HepG2 (cell line): ENCODE measurements around the gene SCN7A.

Experiments used
- ATF7 ChIP-seq, 2 experiments: fragments of 450-650 bp in 1 of 2; sonication (generic) in 1 of 2; formaldehyde crosslinking in 1 of 2; IDR thresholded peaks; 2 replicates each; pipeline versions ENCODE4 v1.4.0 to v1.6.1; 2016 to 2020; ENCODE audit warnings: antibody characterized with exemption in 1 of 2, mild to moderate bottlenecking in 1 of 2, missing genetic modification reagents in 1 of 2
- HOMEZ ChIP-seq: IDR thresholded peaks from 2 replicates; pipeline ENCODE4 v1.6.1; 2016; ENCODE audit warnings: low read depth
- MAZ ChIP-seq, 2 experiments: sonication (generic) in 1 of 2; formaldehyde crosslinking in 1 of 2; IDR thresholded peaks; 2 replicates each; pipeline versions ENCODE4 v1.5.0 to v1.6.1; 2012 to 2020; ENCODE audit warnings: low read depth in 2 of 2, mild to moderate bottlenecking in 2 of 2, borderline replicate concordance in 1 of 2, improper control_type of control experiment in 1 of 2, low read length in 1 of 2, missing genetic modification reagents in 1 of 2, moderate library complexity in 1 of 2
- POLR2G ChIP-seq: fragments of 200-400 bp; formaldehyde crosslinking; IDR thresholded peaks from 2 replicates; pipeline ENCODE4 v1.6.1; 2018; ENCODE audit warnings: mild to moderate bottlenecking, low read depth, low read length, moderate library complexity
- RFX5 ChIP-seq: IDR thresholded peaks from 2 replicates; pipeline ENCODE4 v1.6.1; 2011; ENCODE audit warnings: low read depth, low read length, improper control_type of control experiment
- SRY ChIP-seq: sonication (generic); formaldehyde crosslinking; IDR thresholded peaks from 2 replicates; pipeline ENCODE4 v1.8.0; 2022; ENCODE audit warnings: mild to moderate bottlenecking, missing genetic modification reagents
- ZBTB43 ChIP-seq: sonication (generic); formaldehyde crosslinking; conservative IDR thresholded peaks from 2 replicates; pipeline ENCODE4 v1.4.0; 2020; ENCODE audit warnings: missing genetic modification reagents
- ZNF274 ChIP-seq: sonication (generic); formaldehyde crosslinking; IDR thresholded peaks from 2 replicates; pipeline ENCODE4 v1.5.1; 2020; ENCODE audit warnings: mild to moderate bottlenecking, missing genetic modification reagents
- ZNF333 ChIP-seq: sonication (generic); formaldehyde crosslinking; IDR thresholded peaks from 2 replicates; pipeline ENCODE4 v1.4.0; 2020; ENCODE audit warnings: mild to moderate bottlenecking, missing genetic modification reagents, borderline replicate concordance
- ZNF546 ChIP-seq: sonication (generic); formaldehyde crosslinking; conservative IDR thresholded peaks from 2 replicates; pipeline ENCODE4 v1.8.1; 2023; ENCODE audit warnings: mild to moderate bottlenecking, missing genetic modification reagents
- ZSCAN9 ChIP-seq: IDR thresholded peaks from 2 replicates; pipeline ENCODE4 v1.6.1; 2016; ENCODE audit warnings: borderline replicate concordance
- TF ChIP-seq, protein P1 (sequence below): sonication (generic); formaldehyde crosslinking; IDR thresholded peaks from 2 replicates; pipeline ENCODE4 v1.4.0; 2020; ENCODE audit warnings: mild to moderate bottlenecking, low read depth, missing genetic modification reagents

- TF ChIP-seq ZNF274 (CRISPR knock-in tag) (no peak), ZNF333 (CRISPR knock-in tag) (no peak), POLR2G (no peak), MAZ (IDR thresholded peaks at IDR 0.05; ENCODE audit: borderline replicate concordance, low read depth, low read length) (no peak), MAZ (CRISPR knock-in tag; IDR thresholded peaks at IDR 0.05; ENCODE audit: low read depth) (no peak), RFX5 (no peak), ZBTB43 (no peak), ZSCAN9 (CRISPR knock-in tag) (no peak), ZNF546 (no peak), SRY (no peak), ATF7 (IDR thresholded peaks at IDR 0.05) (no peak), ATF7 (CRISPR knock-in tag; IDR thresholded peaks at IDR 0.05) (no peak), HOMEZ (CRISPR knock-in tag) (0 out of 2 replicates have a peak, but pooled peaks have one; percentile 47)
- TF ChIP-seq, protein P1, sequence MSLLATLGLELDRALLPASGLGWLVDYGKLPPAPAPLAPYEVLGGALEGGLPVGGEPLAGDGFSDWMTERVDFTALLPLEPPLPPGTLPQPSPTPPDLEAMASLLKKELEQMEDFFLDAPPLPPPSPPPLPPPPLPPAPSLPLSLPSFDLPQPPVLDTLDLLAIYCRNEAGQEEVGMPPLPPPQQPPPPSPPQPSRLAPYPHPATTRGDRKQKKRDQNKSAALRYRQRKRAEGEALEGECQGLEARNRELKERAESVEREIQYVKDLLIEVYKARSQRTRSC = no peak
These were observed 120.1 kb downstream of the SCN7A start for GRCh38 chr2:166373951-166374350.
